ENCODE results near the gene SEC11C. TPM values are rescaled to one million over a fixed set of nuclear protein-coding genes. Genes with fewer than 3 reads are reported as not detected.

The SEC11C gene
- total RNA-seq, 1 donor from 2014 or later = 70.5 TPM

DNA sequence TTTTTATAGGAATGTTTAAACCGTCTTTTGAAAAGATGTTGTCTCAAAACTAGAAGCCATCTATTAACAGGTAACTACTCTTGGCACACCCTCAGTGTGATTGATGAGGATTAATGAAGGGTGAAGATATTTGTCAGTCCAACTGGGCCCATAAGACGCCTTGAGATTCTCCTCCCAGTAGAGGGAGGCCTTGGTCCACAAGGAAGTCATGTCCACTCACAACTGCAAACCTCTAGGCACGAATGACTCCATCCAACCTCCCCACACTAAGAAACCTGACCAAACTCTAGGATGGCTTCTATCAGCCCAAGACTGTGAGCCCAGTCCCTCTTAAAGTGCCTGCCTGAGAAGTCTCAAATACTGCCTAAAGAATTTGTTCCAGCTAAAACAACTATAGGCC lies 61.1 kb downstream of the SEC11C start:
- H3K27ac Mint-ChIP-seq = no peak overlapping the region
- no peaks in the 10 kb centered on the region for H3K4me1 Mint-ChIP-seq (ENCODE audit: unreplicated experiment)
- H3K9me3 Mint-ChIP-seq = no peaks in the 10 kb centered on the region
- no peak overlapping the region for H3K4me3 Mint-ChIP-seq
- no peak for DNase-seq (ENCODE audit: extremely low spot score, unreplicated experiment)
- H3K27me3 Mint-ChIP-seq = peaks cover 46% of the 10 kb centered on the region
- no peaks in the 10 kb centered on the region for H3K36me3 Mint-ChIP-seq
- TF ChIP-seq, protein P1, sequence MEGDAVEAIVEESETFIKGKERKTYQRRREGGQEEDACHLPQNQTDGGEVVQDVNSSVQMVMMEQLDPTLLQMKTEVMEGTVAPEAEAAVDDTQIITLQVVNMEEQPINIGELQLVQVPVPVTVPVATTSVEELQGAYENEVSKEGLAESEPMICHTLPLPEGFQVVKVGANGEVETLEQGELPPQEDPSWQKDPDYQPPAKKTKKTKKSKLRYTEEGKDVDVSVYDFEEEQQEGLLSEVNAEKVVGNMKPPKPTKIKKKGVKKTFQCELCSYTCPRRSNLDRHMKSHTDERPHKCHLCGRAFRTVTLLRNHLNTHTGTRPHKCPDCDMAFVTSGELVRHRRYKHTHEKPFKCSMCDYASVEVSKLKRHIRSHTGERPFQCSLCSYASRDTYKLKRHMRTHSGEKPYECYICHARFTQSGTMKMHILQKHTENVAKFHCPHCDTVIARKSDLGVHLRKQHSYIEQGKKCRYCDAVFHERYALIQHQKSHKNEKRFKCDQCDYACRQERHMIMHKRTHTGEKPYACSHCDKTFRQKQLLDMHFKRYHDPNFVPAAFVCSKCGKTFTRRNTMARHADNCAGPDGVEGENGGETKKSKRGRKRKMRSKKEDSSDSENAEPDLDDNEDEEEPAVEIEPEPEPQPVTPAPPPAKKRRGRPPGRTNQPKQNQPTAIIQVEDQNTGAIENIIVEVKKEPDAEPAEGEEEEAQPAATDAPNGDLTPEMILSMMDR (conservative IDR thresholded peaks at IDR 0.05) = no peak

DNA sequence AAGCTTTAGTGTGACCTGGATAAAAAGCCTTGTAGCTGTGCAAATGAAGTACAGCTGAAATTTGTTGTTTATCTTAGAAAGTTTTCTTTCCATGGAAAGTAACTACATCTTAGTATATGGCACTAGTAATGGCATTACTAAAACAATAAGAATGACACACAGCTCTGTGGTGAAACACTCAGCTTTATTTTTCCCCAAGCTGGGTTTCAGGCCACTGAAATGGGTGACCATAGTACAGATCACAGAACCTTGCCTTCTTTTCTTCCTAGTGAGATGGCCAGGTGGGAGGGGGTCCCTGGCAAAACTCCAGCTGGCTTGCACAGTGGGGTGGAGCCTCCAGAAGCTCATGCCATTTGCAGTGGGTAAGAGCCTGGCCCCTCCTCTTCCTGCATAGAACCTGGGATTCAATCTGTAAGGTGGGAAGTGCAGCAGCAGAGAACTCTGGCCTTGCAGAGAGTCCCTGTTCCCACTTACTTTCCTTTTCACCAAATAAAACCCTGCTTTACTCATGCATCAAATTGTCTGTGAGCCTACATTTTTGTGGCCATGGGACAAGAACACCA lies 62.7 kb downstream of the SEC11C start:
- no peak overlapping the region for H3K27ac Mint-ChIP-seq
- H3K9me3 Mint-ChIP-seq = no peaks in the 10 kb centered on the region
- no peak overlapping the region for H3K4me3 Mint-ChIP-seq
- no peak for DNase-seq (ENCODE audit: extremely low spot score, unreplicated experiment)
- H3K27me3 Mint-ChIP-seq = peaks cover 48% of the 10 kb centered on the region
- H3K36me3 Mint-ChIP-seq = no peaks in the 10 kb centered on the region
- H3K4me1 Mint-ChIP-seq (ENCODE audit: unreplicated experiment) = no peaks in the 10 kb centered on the region
- TF ChIP-seq, protein P1 (conservative IDR thresholded peaks at IDR 0.05) = no peak

DNA sequence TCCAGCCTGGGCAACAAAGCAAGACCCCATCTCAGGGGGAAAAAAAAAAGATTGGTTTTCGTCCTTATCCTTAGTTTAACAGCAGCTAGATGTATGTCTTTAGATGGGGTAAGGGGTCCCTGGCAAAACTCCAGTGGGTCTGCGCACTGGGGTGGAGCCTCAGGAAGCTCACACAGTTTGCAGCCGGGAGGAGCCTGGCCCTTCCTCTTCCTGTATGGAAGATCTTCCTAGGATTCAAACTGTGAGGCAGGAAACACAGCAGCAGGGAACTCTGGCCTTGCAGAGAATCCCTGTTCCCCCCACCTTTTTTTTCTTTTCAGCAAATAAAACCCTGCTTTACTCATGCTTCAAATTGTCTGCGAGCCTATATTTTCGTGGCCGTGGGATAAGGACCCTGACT lies 67.8 kb downstream of the SEC11C start:
- TF ChIP-seq, protein P1 (conservative IDR thresholded peaks at IDR 0.05) = no peak
- H3K9me3 Mint-ChIP-seq = no peaks in the 10 kb centered on the region
- H3K4me1 Mint-ChIP-seq (ENCODE audit: unreplicated experiment) = peaks cover 10% of the 10 kb centered on the region
- DNase-seq (ENCODE audit: extremely low spot score, unreplicated experiment) = no peak
- no peaks in the 10 kb centered on the region for H3K36me3 Mint-ChIP-seq
- no peak overlapping the region for H3K27ac Mint-ChIP-seq
- peaks cover 36% of the 10 kb centered on the region for H3K27me3 Mint-ChIP-seq
- H3K4me3 Mint-ChIP-seq = no peak overlapping the region

Other genes starting within 250 kb of the SEC11C start
- gene GRP, start 80.3 kb downstream of the SEC11C start, total RNA-seq (ENCODE audit: low replicate concordance) = 1.2 and 3.0 TPM in 2 replicates
- gene RAX, start 133.6 kb downstream of the SEC11C start, total RNA-seq (ENCODE audit: low replicate concordance) = not detected in 2 replicates
- gene CPLX4, start 178.8 kb downstream of the SEC11C start, total RNA-seq (ENCODE audit: low replicate concordance) = not detected in 2 replicates
- 77.8 and 82.5 TPM in 2 replicates for gene LMAN1, start 219.4 kb downstream of the SEC11C start, total RNA-seq (ENCODE audit: low replicate concordance)